HG03159 (cell line): ENCODE measurements around the gene GPR146.
A peak's percentile ranks its signal among the peaks of the same experiment; 100 is the strongest.
"Not testable (repeated sequence)": the region's sequence is repeated elsewhere in the genome, so short reads cannot be mapped to it uniquely, and the experiment has no call there.

Experiments
- ATAC-seq: cut with Tn5 transposase; IDR thresholded peaks from one replicate; pipeline ENCODE4 v1.9.1; 2021; ENCODE audit warnings: mild to moderate bottlenecking, moderate library complexity; ENCODE audit not compliant: unreplicated experiment

Gene GPR146, protein sequence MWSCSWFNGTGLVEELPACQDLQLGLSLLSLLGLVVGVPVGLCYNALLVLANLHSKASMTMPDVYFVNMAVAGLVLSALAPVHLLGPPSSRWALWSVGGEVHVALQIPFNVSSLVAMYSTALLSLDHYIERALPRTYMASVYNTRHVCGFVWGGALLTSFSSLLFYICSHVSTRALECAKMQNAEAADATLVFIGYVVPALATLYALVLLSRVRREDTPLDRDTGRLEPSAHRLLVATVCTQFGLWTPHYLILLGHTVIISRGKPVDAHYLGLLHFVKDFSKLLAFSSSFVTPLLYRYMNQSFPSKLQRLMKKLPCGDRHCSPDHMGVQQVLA

GRCh38 chr7:1044189-1045068, at the start of gene GPR146:
GPR146 (plus strand) TSS chr7:1044546; CDS start chr7:1057516, 12,970 bp downstream.
- ATAC-seq, result peak; percentile 92

GRCh38 chr7:994592-995308, 49.6 kb upstream of the GPR146 start:
- no peak for ATAC-seq

DNA sequence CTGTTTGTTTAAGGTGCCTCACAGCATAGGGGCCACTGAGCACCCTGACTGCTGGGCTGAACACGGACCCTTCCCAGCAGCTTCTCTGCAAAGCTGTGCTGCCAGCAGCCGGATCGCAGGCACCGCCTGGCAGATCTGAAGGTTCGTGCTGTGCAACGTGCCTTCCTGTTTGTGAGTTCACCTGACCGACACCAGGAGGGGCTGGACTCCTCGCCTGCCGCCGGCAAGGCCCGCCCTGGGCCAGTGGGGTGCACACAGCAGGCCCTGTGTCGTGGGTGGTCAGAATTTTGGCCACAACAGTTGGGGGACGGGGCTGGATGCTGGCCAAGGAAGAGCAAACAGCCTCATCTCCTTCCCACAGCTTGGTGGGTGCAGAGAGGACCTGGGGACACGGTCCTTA, 48.8 kb upstream of the GPR146 start:
- ATAC-seq, result no peak

DNA sequence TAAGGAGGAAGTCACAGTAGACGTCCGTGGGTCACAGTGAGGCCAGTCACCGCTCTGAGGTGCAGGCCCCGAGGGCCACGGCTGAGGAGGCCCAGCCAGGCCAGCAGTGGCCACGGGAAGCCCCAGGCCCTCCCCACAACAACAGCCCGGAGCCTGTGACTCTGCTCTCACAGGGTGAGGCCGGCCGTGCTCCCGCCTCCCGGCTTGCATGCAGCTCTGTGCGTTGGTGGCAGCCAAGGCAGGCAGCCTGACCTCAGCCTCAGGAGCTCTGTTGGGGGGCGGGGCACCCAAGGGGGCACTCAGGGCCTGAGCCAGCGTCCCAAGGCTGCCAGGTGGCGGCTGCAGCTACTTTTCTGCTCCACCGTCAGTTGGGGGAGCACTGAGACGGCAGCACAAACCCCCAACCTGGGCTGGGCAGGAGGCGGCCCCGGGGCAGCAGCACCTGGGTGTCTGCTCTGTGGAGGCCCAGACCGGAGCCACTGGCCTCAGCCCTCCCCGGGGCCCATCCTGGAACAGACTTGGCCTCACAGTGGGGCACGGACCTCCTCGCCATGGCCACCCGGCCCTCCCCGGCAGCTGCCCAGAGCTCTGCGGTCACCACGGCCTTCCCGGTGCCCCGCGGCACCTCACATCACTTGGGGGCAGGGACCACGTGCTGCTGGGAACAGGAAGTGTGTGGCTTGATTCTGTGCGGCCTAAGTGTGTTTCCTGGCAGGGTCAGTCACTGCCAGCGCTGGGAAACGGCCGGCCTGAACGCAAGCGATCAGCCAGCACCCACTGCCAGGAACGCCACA, 48.1 kb upstream of the GPR146 start:
- ATAC-seq, result no peak

GRCh38 chr7:997404-998395, 46.6 kb upstream of the GPR146 start:
- ATAC-seq, result no peak

GRCh38 chr7:999149-999879, 45.0 kb upstream of the GPR146 start:
- no peak for ATAC-seq

GRCh38 chr7:999941-1000935, 44.1 kb upstream of the GPR146 start:
- ATAC-seq, result no peak

DNA sequence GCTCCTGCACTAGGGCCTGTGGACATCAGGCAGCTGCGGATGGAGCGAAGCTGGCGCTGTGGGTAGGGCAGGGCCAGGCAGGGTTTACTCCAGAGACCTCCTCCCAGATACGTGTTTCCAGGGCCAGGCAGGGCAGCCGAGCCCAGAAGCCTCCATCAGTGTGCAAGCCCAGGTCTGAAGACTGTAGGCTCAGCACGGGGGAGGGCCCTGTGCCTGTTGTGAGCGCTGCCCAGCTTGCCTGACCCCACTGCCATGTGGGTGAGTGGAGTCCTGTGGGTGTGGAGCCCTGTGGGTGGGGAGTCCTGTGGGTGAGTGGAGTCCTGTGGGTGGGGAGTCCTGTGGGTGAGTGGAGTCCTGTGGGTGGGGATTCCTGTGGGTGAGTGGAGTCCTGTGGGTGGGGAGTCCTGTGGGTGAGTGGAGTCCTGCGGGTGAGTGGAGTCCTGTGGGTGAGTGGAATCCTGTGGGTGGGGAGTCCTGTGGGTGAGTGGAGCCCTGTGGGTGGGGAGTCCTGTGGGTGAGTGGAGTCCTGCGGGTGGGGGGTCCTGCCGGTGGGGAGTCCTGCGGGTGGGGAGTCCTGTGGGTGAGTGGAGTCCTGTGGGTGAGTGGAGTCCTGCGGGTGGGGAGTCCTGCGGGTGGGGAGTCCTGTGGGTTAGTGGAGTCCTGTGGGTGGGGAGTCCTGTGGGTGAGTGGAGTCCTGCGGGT, 43.1 kb upstream of the GPR146 start:
- ATAC-seq, result not testable (repeated sequence)

GRCh38 chr7:1002026-1002425, 42.3 kb upstream of the GPR146 start:
- ATAC-seq, result not testable (repeated sequence)

DNA sequence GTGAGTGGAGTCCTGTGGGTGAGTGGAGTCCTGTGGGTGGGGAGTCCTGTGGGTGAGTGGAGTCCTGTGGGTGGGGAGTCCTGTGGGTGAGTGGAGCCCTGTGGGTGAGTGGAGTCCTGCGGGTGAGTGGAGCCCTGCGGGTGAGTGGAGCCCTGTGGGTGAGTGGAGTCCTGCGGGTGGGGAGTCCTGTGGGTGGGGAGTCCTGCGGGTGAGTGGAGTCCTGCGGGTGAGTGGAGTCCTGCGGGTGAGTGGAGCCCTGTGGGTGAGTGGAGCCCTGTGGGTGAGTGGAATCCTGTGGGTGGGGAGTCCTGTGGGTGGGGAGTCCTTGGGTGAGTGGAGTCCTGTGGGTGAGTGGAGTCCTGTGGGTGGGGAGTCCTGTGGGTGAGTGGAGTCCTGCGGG, 41.9 kb upstream of the GPR146 start:
- not testable (repeated sequence) for ATAC-seq

GRCh38 chr7:1004018-1004852, 40.1 kb upstream of the GPR146 start:
- ATAC-seq, result no peak

DNA sequence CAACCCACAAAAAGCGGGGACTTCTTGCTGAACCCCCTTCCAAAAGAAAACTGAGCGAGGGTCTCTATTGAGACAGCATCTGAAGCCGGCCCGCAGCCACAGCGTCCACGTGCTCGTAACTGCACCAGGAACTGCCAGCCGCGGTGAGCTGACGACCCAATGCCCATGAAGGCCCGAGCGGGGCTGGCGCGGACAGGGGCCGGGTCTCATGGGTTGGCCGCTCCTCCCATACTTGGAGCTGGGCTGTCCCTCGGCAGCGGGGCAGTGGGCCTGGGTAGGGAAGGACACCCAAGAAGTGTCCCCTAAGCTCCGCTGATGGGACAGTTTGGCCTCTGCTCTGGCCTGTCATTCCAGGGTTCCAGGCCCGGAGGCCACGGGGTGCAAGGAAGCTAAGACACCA, 39.0 kb upstream of the GPR146 start:
- no peak for ATAC-seq

GRCh38 chr7:1007901-1008300, 36.4 kb upstream of the GPR146 start:
- no peak for ATAC-seq

- no peak for ATAC-seq
These were observed 35.5 kb upstream of the GPR146 start for GRCh38 chr7:1008733-1009363.

GRCh38 chr7:1009747-1010146, 34.6 kb upstream of the GPR146 start:
- ATAC-seq, result no peak

- no peak for ATAC-seq
These were observed 34.1 kb upstream of the GPR146 start for GRCh38 chr7:1010226-1010625.
